SU-DHL-6 (cell line): ENCODE data around the gene CDKN3.

ENCODE experiments used
- H2AFZ ChIP-seq: fragments of 200-600 bp; sonication (generic); 2 replicates; pipeline ENCODE4 v1.6.1; 2014; ENCODE audit warnings: low read depth, mild to moderate bottlenecking, moderate library complexity, mixed read lengths, antibody characterized with exemption, low read length; ENCODE audit not compliant: severe bottlenecking
- H3F3A ChIP-seq: fragments of 200-600 bp; shearing (Covaris generic); 2 replicates; pipeline ENCODE4 v1.6.0; 2016; ENCODE audit warnings: antibody characterized with exemption, mild to moderate bottlenecking; ENCODE audit not compliant: insufficient read depth
- H3K27ac ChIP-seq: fragments of 200-600 bp; sonication (generic); 2 replicates; pipeline ENCODE4 v1.5.1; 2016; ENCODE audit warnings: low read depth, mild to moderate bottlenecking, low read length, moderate library complexity, mixed read lengths
- H3K27me3 ChIP-seq: fragments of 200-600 bp; sonication (generic), shearing (Covaris generic); 2 replicates; pipeline ENCODE4 v1.6.0; 2014; ENCODE audit warnings: mild to moderate bottlenecking, low read length
- H3K36me3 ChIP-seq: fragments of 200-600 bp; sonication (generic); 2 replicates; pipeline ENCODE4 v1.6.1; 2014; ENCODE audit warnings: mild to moderate bottlenecking, low read length, mixed read lengths
- H3K4me2 ChIP-seq: fragments of 300-600, 200-600 bp; shearing (Covaris generic), sonication (generic); 2 replicates; pipeline ENCODE4 v1.6.0; 2014; ENCODE audit warnings: low read length, low read depth, mild to moderate bottlenecking; ENCODE audit not compliant: poor library complexity, severe bottlenecking
- H3K4me3 ChIP-seq: fragments of 200-600 bp; sonication (generic); 2 replicates; pipeline ENCODE4 v1.5.1; 2014; ENCODE audit warnings: antibody characterized with exemption, low read length, mild to moderate bottlenecking, mixed read lengths; ENCODE audit not compliant: insufficient read depth, poor library complexity, severe bottlenecking
- H3K79me2 ChIP-seq: fragments of 200-600 bp; sonication (generic); 2 replicates; pipeline ENCODE4 v1.6.1; 2014; ENCODE audit warnings: mild to moderate bottlenecking, low read length, moderate library complexity; ENCODE audit not compliant: insufficient read depth
- H3K9ac ChIP-seq: fragments of 200-600 bp; sonication (generic); 2 replicates; pipeline ENCODE4 v1.7.0; 2014; ENCODE audit warnings: mild to moderate bottlenecking, low read length
- H3K9me2 ChIP-seq: fragments of 200-600 bp; sonication (generic); replicated peaks from 2 replicates; pipeline ENCODE4 v1.6.1; 2014; ENCODE audit warnings: low read length; ENCODE audit not compliant: insufficient read depth
- H3K9me3 ChIP-seq: fragments of 200-600 bp; sonication (generic); 2 replicates; pipeline ENCODE4 v1.6.1; 2014; ENCODE audit warnings: low read length, mixed read lengths; ENCODE audit not compliant: insufficient read depth
- H4K20me1 ChIP-seq: fragments of 200-600 bp; sonication (generic); 2 replicates; pipeline ENCODE4 v1.6.1; 2014; ENCODE audit warnings: low read depth, mild to moderate bottlenecking, antibody characterized with exemption, low read length, moderate library complexity, mixed read lengths
- EZH2phosphoT487 ChIP-seq: fragments of 200-600 bp; sonication (generic), shearing (Covaris generic); conservative IDR thresholded peaks from 2 replicates; pipeline ENCODE4 v1.6.1; 2018; ENCODE audit warnings: mild to moderate bottlenecking, antibody characterized with exemption, low read length, moderate library complexity, mixed read lengths
- TF ChIP-seq, protein P1 (sequence below): fragments of 200-600 bp; sonication (generic); IDR thresholded peaks from one replicate; pipeline ENCODE4 v1.5.1; 2017; ENCODE audit warnings: antibody characterized with exemption, mild to moderate bottlenecking, low read length, moderate library complexity; ENCODE audit not compliant: insufficient read depth, poor library complexity, severe bottlenecking

Gene CDKN3

DNA sequence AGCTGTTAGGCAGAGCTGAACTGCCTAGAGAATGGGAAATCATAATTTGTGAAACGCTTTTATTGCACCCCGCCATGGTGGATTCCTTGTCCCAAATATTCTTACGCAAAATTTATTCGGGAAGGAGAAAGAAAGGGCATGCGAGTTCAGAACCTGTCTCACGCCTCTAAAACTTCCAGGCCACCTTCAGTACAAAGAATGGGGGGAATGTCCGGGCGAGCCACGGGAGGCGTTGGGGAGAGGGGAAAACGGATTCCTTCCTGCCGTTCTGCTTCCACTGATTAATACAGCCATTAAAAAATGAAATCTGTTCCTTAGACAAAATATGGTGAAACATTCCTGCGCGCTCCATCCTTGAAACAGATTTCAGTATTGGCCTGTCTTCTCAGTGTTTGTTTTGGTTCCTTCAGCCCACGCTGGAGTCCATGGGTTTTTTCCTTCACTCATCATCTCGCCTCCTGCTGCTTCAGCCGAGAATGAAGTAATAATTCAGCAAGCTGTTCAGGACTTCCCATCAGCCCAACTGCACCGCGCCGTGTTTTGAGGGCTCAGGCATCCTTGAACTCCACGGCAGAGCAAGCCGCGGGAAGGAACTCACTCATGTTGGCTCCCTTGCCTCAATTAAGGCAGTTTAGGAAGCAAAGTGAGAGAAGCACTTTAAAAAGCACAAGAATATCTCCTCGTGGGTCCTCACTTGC, 47.7 kb upstream of the CDKN3 start:
- Histone ChIP-seq H3K4me2 (no peak overlapping the region), H3F3A (no peaks in the 10 kb centered on the region), H3K79me2 (no peaks in the 10 kb centered on the region), H3K4me3 (no peak overlapping the region), H3K36me3 (no peaks in the 10 kb centered on the region), H3K9ac (no peak overlapping the region), H3K9me3 (no peaks in the 10 kb centered on the region), H4K20me1 (no peaks in the 10 kb centered on the region), H3K27ac (no peak overlapping the region), H3K27me3 (no peaks in the 10 kb centered on the region), H3K9me2 (no peaks in the 10 kb centered on the region), H2AFZ (no peak overlapping the region)
- no peak for TF ChIP-seq EZH2phosphoT487
- TF ChIP-seq, protein P1, sequence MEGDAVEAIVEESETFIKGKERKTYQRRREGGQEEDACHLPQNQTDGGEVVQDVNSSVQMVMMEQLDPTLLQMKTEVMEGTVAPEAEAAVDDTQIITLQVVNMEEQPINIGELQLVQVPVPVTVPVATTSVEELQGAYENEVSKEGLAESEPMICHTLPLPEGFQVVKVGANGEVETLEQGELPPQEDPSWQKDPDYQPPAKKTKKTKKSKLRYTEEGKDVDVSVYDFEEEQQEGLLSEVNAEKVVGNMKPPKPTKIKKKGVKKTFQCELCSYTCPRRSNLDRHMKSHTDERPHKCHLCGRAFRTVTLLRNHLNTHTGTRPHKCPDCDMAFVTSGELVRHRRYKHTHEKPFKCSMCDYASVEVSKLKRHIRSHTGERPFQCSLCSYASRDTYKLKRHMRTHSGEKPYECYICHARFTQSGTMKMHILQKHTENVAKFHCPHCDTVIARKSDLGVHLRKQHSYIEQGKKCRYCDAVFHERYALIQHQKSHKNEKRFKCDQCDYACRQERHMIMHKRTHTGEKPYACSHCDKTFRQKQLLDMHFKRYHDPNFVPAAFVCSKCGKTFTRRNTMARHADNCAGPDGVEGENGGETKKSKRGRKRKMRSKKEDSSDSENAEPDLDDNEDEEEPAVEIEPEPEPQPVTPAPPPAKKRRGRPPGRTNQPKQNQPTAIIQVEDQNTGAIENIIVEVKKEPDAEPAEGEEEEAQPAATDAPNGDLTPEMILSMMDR, result no peak

DNA sequence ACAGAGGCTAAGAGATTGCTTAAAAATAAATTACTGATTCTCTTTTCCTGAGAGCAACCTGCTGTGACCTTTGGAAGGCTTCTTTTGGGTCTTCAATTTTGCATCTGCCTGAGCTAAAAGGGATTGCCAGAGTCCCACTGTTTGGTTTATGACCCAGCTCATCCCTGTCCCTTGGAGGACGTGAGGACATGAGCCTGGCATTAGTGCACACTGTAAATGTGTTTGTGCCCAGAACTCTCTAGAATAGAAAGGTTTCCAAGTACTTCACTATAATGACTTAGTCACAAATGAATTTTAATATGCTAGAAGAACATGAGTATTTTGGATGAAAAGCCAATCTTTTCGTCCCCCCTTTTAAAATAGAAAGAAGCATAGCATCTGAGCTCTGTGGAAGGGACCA, 47.1 kb upstream of the CDKN3 start:
- Histone ChIP-seq H3K27me3 (no peaks in the 10 kb centered on the region), H3K27ac (no peak overlapping the region), H3K9me3 (no peaks in the 10 kb centered on the region), H2AFZ (no peak overlapping the region), H3F3A (no peaks in the 10 kb centered on the region), H4K20me1 (no peaks in the 10 kb centered on the region), H3K79me2 (no peaks in the 10 kb centered on the region), H3K4me3 (no peak overlapping the region), H3K9ac (no peak overlapping the region), H3K4me2 (no peak overlapping the region), H3K36me3 (no peaks in the 10 kb centered on the region), H3K9me2 (no peaks in the 10 kb centered on the region)
- TF ChIP-seq, protein P1, result no peak
- TF ChIP-seq EZH2phosphoT487, result no peak

DNA sequence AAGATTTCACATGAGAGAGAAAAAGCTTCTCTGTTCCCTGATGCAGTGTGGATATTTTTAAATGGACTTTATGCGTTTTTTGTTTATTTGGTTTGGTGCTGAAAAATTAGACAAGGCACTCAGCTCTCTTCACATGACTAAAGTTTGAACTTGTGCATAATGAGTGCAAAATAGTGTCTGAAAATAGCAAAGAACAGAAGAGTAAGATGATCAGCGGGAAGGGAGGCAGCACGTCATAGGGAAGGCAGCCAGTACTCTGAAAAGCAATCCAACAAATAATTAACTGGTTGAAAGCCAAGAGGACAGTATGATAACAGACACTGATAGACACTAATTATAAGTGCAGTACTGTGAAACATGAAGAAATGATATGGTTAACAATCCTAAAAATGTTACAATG, 46.6 kb upstream of the CDKN3 start:
- no peaks in the 10 kb centered on the region for H3K27me3 ChIP-seq
- H3K9me3 ChIP-seq, result no peaks in the 10 kb centered on the region
- no peak overlapping the region for H2AFZ ChIP-seq
- no peaks in the 10 kb centered on the region for H3K36me3 ChIP-seq
- TF ChIP-seq, protein P1, result no peak
- no peak for TF ChIP-seq EZH2phosphoT487
- H3K9ac ChIP-seq, result no peak overlapping the region
- no peaks in the 10 kb centered on the region for H3K79me2 ChIP-seq
- no peaks in the 10 kb centered on the region for H3F3A ChIP-seq
- H3K9me2 ChIP-seq, result no peaks in the 10 kb centered on the region
- H3K4me3 ChIP-seq, result no peak overlapping the region
- no peak overlapping the region for H3K4me2 ChIP-seq
- no peak overlapping the region for H3K27ac ChIP-seq
- H4K20me1 ChIP-seq, result no peaks in the 10 kb centered on the region
